KMS-11 (cell line): Measurements from ENCODE around the gene RNASE4.
"Not testable (repeated sequence)": the region's sequence is repeated elsewhere in the genome, so short reads cannot be mapped to it uniquely, and the experiment has no call there.

ENCODE experiments used
- H2AFZ ChIP-seq: fragments of 200-600 bp; sonication (generic); 2 replicates; pipeline ENCODE4 v1.6.1; 2016; ENCODE audit warnings: antibody characterized with exemption, mixed run types, low read depth
- H3K27ac ChIP-seq: fragments of 200-600 bp; sonication (generic); 2 replicates; pipeline ENCODE4 v1.6.1; 2016; ENCODE audit warnings: mild to moderate bottlenecking, mixed run types
- H3K27me3 ChIP-seq: fragments of 200-600 bp; sonication (generic); 2 replicates; pipeline ENCODE4 v1.6.1; 2017; ENCODE audit warnings: mild to moderate bottlenecking, low read depth, mixed run types, moderate library complexity; ENCODE audit not compliant: insufficient read depth
- H3K36me3 ChIP-seq: fragments of 200-600 bp; sonication (generic); 2 replicates; pipeline ENCODE4 v1.6.1; 2017; ENCODE audit warnings: mild to moderate bottlenecking, mixed run types; ENCODE audit not compliant: insufficient read depth
- H3K4me1 ChIP-seq: fragments of 200-600 bp; sonication (generic); 2 replicates; pipeline ENCODE4 v1.6.1; 2016; ENCODE audit warnings: mild to moderate bottlenecking, low read depth, mixed run types; ENCODE audit not compliant: poor library complexity, severe bottlenecking
- H3K4me2 ChIP-seq: fragments of 200-600 bp; sonication (generic); 2 replicates; pipeline ENCODE4 v1.7.0; 2016; ENCODE audit warnings: mild to moderate bottlenecking, mixed run types
- H3K4me3 ChIP-seq: fragments of 200-600 bp; sonication (generic); IDR thresholded peaks from 2 replicates; pipeline ENCODE4 v1.6.1; 2017; ENCODE audit warnings: low read depth, low read length, mixed read lengths; ENCODE audit not compliant: insufficient read depth
- H3K79me2 ChIP-seq: fragments of 200-600 bp; sonication (generic); 2 replicates; pipeline ENCODE4 v1.6.1; 2016; ENCODE audit warnings: low read depth, mixed run types; ENCODE audit not compliant: insufficient read depth
- H3K9ac ChIP-seq: fragments of 200-600 bp; sonication (generic); 2 replicates; pipeline ENCODE4 v1.6.1; 2016; ENCODE audit warnings: mild to moderate bottlenecking, mixed run types
- H4K20me1 ChIP-seq: fragments of 200-600 bp; sonication (generic); 2 replicates; pipeline ENCODE4 v1.6.1; 2016; ENCODE audit warnings: mild to moderate bottlenecking, mixed run types; ENCODE audit not compliant: insufficient read depth
- TF ChIP-seq, protein P1 (sequence below): fragments of 200-600 bp; sonication (generic); conservative IDR thresholded peaks from 2 replicates; pipeline ENCODE4 v1.6.1; 2017; ENCODE audit warnings: low read depth, mild to moderate bottlenecking, antibody characterized with exemption, low read length, moderate library complexity, mixed read lengths

Gene RNASE4

DNA sequence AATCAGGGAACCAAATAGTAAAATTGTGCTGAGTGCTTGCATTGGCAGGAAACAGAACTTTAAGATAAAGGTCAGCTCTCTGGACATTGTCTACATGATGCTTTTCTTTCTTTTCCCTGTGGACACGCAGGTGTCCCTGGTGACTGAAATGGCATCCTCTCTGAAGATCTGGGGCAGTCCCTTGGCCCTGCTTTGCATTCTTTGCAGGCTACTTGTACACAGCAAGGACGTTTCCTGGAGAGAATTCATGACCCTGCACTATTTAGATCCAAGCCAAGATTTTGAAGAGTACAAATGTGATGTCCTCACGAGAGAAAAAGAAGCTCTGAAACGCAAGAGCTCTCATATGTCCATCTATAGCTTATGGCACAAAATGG, 50.1 kb downstream of the RNASE4 start:
- Histone ChIP-seq H3K4me1 (no peaks in the 10 kb centered on the region), H3K79me2 (no peaks in the 10 kb centered on the region), H2AFZ (no peak overlapping the region), H3K27ac (no peak overlapping the region), H3K27me3 (no peaks in the 10 kb centered on the region), H4K20me1 (no peaks in the 10 kb centered on the region), H3K36me3 (no peaks in the 10 kb centered on the region), H3K4me2 (no peak overlapping the region), H3K4me3 (no peak overlapping the region), H3K9ac (no peak overlapping the region)
- TF ChIP-seq, protein P1, sequence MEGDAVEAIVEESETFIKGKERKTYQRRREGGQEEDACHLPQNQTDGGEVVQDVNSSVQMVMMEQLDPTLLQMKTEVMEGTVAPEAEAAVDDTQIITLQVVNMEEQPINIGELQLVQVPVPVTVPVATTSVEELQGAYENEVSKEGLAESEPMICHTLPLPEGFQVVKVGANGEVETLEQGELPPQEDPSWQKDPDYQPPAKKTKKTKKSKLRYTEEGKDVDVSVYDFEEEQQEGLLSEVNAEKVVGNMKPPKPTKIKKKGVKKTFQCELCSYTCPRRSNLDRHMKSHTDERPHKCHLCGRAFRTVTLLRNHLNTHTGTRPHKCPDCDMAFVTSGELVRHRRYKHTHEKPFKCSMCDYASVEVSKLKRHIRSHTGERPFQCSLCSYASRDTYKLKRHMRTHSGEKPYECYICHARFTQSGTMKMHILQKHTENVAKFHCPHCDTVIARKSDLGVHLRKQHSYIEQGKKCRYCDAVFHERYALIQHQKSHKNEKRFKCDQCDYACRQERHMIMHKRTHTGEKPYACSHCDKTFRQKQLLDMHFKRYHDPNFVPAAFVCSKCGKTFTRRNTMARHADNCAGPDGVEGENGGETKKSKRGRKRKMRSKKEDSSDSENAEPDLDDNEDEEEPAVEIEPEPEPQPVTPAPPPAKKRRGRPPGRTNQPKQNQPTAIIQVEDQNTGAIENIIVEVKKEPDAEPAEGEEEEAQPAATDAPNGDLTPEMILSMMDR = no peak

DNA sequence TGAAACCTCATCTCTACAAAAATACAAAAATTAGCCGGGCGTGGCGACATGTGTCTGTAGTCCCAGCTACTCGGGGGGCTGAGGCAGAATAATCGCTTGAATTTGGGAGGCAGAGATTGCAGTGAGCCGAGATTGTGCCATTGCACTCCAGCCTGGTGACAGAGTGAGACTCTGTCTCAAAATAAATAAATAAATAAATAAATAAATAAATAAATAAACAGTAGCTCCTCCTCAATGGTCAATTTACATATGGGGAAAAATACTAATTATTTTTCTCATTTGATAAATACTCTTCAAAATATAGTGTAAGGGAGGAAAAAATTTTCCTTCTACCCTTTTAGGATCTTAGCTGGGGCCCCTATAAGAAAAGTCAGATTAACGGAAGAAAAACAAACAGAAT, 53.9 kb downstream of the RNASE4 start:
- not testable (repeated sequence) for H3K36me3 ChIP-seq, H3K27me3 ChIP-seq, H4K20me1 ChIP-seq, H3K4me3 ChIP-seq, H3K4me2 ChIP-seq, H3K79me2 ChIP-seq, H3K4me1 ChIP-seq, H3K27ac ChIP-seq, H3K9ac ChIP-seq, H2AFZ ChIP-seq

DNA sequence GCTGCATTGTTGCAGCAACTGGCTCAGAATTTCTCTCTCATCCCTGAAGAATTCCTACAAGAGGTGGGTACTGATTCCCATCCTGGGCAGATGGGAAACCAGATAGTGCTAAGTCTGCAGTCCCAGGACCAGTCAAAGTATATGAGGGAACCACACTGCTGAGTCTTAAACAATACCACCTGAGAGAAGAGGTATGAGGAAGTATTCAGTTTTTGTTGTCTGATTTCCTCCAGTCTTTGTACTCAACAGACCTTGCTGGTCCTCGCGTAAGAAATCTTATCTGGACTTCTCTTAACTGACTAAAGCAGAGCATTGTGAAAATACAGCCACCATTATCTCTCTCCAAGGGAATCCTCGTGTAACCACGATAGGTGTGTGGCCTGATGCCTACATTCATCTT, 57.8 kb downstream of the RNASE4 start:
- Histone ChIP-seq H3K4me2 (no peak overlapping the region), H3K36me3 (no peaks in the 10 kb centered on the region), H3K27ac (no peak overlapping the region), H4K20me1 (no peaks in the 10 kb centered on the region), H3K9ac (no peak overlapping the region), H2AFZ (no peak overlapping the region), H3K27me3 (no peaks in the 10 kb centered on the region), H3K4me3 (no peak overlapping the region), H3K79me2 (no peaks in the 10 kb centered on the region), H3K4me1 (no peaks in the 10 kb centered on the region)
- TF ChIP-seq, protein P1 = no peak

DNA sequence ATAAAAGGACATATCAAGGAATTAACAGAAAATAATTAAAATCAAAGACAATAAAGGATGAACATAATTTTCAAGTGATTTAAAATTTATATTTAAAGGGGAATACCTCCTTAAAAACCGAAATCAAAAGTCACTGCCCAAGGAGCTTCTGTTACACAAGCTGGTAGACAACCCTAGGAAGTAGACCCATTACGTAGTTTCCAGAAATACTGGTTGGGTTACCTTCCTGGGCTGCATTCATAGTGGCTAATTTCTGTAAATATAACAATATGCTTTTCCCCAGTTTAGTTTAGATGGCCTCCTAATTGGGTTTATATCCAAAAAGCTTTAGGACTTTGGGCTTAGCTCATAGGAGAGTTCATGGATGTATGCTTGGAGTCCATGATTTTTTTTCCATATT, 59.2 kb downstream of the RNASE4 start:
- TF ChIP-seq, protein P1 = no peak
- no peaks in the 10 kb centered on the region for H3K79me2 ChIP-seq
- H3K9ac ChIP-seq = no peak overlapping the region
- H3K4me1 ChIP-seq = no peaks in the 10 kb centered on the region
- H3K27ac ChIP-seq = no peak overlapping the region
- H3K4me3 ChIP-seq = no peak overlapping the region
- H3K36me3 ChIP-seq = no peaks in the 10 kb centered on the region
- H2AFZ ChIP-seq = no peak overlapping the region
- no peaks in the 10 kb centered on the region for H3K27me3 ChIP-seq
- no peak overlapping the region for H3K4me2 ChIP-seq
- H4K20me1 ChIP-seq = no peaks in the 10 kb centered on the region

DNA sequence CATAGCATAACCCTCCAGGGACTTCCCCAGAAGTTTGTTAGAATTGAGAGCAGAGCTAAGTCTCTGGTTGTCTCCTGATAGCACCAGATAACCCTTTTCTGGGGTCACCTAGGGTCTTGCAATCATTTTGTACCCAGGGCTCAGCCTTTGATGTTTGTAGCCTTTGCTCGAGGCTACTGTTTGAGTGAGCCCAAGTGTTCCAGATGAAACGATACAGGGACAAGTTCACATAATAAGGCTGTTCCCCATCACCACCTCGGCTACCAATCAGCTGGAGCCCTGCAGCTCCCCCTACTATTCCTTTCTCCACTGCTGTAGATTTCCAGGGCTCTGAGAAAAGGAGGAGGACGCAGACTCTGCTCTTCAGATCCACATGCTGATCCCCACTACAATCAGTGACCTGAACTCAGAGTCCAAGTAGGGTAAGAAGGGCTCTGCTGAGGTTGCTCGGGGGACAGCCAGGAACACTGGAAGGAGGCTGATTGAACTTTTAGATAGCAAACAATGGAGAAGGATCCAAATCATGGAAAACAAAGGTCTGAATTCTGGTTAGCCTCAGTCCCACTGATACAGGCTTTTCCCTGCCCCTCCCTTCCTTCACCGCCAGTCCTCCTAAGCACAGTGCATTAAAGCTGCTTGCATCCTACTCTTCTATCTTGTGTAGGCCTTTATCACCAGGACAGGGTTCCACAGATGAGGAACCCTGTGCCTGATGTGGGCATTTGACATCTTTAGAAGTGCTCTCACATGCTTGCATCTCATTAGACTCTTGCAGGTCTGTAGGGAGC, 61.4 kb downstream of the RNASE4 start, which contains the start of gene EDDM3A:
TSS of gene EDDM3A (plus strand) at position 317 of the 788 bp plus-strand sequence. CDS start 1,694 bp downstream, outside the sequence.
- H3K4me2 ChIP-seq = no peak within 1 kb of the TSS
- no peak within 1 kb of the TSS for H3K9ac ChIP-seq
- H3K4me3 ChIP-seq = no peak within 1 kb of the TSS
- TF ChIP-seq, protein P1 = no peak
- H3K79me2 ChIP-seq = no peaks in the 10 kb centered on the region
- H3K4me1 ChIP-seq = no peaks in the 10 kb centered on the region
- no peak within 1 kb of the TSS for H3K27ac ChIP-seq
- no peaks in the 10 kb centered on the region for H4K20me1 ChIP-seq
- no peak within 1 kb of the TSS for H2AFZ ChIP-seq
- H3K27me3 ChIP-seq = no peaks in the 10 kb centered on the region
- no peaks in the 10 kb centered on the region for H3K36me3 ChIP-seq
